HG03097 (cell line): ENCODE results near the gene ILDR1.
"Not testable (repeated sequence)": the region's sequence is repeated elsewhere in the genome, so short reads cannot be mapped to it uniquely, and the experiment has no call there.

Source experiments
- ATAC-seq: cut with Tn5 transposase; IDR thresholded peaks from one replicate; pipeline ENCODE4 v1.9.1; 2021; ENCODE audit not compliant: unreplicated experiment, low FRiP score

ILDR1 gene

DNA sequence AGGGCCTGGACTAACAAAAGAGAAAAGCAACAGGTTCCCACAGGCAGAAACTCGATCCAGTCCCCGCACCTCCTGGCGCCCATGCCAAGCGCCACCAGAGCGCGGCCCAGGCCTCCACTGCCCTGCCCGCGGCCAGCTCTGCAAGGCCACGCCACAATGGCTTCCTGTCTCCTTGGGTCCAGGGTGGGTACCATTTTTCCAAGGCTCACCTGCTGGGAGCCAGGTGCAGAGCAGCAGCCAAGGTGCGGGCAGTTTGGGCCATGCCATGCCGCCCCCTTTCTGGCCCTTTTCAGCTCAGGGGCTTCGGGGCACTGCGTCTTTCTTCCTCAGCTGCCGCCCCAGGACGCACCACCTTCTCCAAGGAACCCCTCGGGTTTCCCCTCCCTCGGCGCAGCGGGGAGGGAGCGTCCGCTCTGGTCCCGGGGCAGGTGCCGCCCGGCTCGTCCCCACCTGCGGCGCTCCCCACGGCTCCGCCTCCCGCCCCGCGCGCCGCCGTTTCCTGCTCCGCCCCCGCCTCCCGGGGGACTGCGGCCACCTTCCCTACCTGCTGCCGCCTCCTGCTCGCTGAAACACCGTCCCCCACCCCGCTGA, at the start of gene ILDR1:
Gene ILDR1, minus strand, starts transcription at position 437 of the 591 bp plus-strand sequence. Its CDS starts 170 bp downstream, at position 267.
- ATAC-seq, result peak; percentile 44

DNA sequence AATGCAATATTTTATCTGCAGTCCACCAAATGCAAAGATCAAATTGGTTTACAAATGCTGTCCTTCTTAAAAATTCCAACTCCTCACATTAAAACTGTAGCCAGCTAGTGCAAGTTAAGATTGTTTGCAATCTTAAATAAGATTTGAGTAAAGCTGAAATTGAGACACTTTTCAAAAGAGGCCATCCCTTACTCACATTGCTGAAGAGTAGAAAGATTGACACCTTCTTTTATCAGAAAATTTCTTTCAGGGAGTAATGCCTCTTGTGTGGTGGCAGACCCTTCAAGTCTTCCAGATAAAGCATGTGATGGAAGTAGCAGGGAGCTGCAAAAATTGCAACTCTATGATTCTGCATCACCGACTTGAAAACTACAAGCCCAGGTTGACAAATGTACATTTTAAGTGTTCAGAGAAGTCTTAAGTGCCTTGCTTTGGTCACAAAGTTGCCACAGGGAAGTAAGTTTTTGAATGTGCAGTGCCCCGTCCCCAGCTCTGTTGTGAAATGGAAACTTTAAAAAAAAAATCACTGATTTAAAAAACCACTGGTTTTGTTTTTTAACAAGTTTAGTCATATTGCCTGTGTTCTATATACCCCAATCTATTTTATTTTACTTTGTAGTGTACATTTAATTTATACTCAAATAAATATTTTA, 45.7 kb upstream of the ILDR1 start:
- ATAC-seq, result no peak

GRCh38 chr3:122067214-122067550, 45.1 kb upstream of the ILDR1 start:
- ATAC-seq, result no peak

DNA sequence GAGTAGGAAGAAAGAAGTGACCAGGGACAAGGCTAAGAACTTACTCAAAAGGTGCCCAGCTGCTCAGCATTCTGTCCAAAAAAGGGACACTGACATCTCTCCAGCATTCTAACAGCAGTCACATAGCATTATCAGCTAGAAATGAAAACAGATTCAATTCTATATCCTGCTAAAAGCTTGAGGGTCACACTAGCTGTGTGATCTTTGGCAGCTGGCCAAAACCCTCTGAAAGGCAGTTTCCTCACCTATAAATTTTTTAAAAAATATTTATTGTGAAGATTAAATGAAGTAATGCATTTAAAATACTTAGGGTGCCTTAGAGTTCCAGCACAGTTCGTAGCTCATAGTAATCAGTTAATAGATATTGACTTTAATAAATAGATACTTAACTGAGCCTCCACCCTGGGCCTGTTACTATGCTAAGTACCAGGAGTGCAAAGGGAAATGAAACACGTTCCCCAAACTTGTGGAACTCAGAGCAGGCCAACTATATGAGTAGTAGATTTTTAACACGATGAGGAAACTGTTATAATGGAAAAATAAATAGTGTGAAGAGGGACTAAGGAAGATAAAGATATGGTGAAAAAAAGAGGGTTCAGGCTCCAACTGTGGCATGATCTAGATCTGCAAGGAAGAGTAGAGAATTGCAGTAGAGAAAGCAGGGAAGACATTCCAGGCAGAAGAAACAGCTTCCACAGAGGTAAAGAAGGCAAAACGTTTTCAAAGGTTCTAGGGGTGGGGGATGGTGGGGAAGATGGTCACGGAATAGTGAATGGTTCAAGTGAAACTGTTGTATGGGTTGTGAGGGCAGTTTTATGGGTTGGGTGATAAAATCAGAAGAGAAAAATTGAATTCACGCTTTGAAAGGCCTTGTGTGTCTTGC, 44.5 kb upstream of the ILDR1 start:
- no peak for ATAC-seq

DNA sequence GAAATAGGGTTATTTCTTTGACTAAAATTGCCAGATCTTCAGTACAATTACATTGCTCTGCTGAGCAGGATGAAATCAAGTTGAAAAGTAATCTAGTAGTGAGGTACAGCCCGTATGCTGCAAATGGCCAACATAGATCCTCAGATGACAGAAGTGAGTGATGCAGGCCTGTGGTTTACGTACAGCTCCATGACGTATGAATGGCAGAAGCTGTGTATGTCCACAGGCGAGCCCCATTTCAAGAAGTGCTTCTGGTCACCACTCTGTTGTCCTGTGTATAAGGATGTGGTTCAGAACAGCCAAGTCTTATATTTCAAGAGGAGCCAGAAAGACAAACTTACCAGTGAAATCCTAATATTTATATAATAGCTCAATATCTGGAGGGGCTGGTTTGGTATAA, 42.3 kb upstream of the ILDR1 start:
- no peak for ATAC-seq

DNA sequence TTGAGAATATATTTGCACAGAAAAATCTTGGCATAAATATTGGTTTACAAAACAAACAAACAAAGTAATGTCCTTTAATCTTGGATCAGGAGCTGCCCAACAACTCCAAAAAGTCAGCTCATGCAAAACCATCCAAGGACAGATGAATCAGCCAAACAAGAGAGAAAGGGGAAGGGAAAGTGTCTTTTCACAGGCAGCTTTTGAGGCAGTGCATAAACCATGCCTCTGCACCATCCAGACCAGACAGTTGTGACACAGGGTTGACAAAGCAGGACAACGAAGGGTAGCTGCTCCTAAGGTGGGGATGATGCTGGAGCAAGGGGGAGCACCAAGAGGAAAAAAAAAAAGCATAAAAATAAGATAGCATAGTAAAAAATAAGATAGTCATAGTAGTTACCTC, 41.9 kb upstream of the ILDR1 start:
- ATAC-seq, result no peak

- ATAC-seq, result no peak
Observed at GRCh38 chr3:122060040-122060698, 38.1 kb upstream of the ILDR1 start.

DNA sequence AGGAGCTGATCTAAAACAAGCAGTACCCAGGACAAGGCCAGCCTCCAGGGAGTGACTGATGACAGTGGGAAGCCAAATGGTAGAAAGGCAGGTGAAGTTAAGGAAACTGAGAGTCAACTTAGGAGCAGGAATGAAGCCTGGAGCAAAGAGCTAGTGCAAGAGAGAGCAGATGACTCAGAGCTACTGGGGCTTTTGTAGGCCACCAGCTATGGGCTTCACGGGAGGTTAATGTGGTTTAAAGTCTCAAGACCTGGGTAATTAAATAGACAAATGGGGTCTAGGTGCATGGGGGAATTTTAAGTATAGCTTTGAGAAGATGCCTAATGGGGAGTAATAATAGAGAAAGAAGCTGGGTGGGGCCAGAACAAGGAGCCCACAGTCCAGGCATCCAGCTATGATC, 36.2 kb upstream of the ILDR1 start:
- no peak for ATAC-seq

GRCh38 chr3:122057671-122058070, 35.6 kb upstream of the ILDR1 start:
- ATAC-seq, result no peak

DNA sequence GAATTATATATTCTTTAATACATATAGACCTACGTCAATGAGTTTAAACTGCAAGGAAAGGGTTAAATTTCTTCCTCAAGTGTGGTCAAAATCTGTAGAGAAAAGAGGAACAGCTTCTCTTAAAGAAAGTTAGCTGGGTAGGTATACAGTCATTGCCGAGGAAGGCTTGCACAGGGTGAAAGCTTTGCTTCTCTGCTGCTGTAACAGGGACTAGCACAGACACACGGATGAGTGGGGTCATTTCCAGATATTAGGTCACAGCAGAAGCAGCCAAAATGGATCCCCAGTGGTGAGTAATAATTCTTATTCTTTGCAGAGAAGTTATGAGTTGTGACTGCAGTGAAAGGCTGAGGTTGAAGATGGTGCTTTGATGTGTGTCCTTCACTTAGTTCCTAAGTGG, 33.2 kb upstream of the ILDR1 start, which contains the start of gene CD86:
Gene CD86, plus strand, starts transcription at position 148 of the 400 bp plus-strand sequence. Its CDS starts 128 bp downstream, at position 276.
- peak; percentile 78 for ATAC-seq

GRCh38 chr3:122052968-122053367, 30.9 kb upstream of the ILDR1 start:
- ATAC-seq, result no peak

- not testable (repeated sequence) for ATAC-seq
Observed at GRCh38 chr3:122047773-122048172, 25.7 kb upstream of the ILDR1 start.

GRCh38 chr3:122047296-122047695, 25.2 kb upstream of the ILDR1 start:
- ATAC-seq, result not testable (repeated sequence)

DNA sequence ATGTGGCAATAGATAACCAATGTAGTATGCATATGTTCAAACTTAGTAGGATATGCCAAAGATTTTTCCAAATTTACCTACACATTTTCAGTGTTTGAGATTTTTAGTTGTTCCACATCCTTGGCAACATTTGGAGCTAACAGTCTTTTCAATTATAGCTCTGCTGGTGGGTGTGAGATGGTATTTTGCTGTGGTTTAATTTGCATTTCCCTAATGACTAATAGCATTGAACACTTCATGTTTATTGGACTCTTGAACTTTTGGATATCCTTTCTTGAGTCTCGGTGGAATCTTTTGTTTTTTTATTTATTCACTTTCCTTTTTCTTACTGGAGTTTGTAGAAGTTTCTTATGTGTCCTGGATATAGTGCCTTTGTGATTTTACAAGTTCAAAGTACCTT, 11.0 kb upstream of the ILDR1 start:
- ATAC-seq, result no peak

DNA sequence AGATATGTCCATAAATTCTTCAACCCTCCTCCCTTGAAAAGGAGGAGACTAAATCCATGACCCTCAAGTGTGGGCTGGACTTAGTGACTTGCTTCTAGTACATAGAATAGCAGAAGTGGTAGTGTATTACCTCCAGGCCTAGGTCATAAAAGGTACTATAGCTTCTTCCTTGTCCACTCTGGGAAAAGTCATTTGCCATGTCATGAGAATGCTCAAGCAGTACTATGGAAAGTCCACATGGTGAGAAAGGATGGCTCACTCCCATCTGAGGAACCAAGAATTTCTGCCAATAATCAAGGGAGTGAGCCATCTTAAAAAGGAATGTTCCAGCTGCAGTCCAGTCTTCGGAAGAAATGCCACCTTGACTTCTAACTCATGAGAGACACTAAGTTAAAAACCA, 10.5 kb upstream of the ILDR1 start:
- no peak for ATAC-seq

- ATAC-seq, result peak; percentile 42
Observed at GRCh38 chr3:122031123-122031468, 9.0 kb upstream of the ILDR1 start.

- ATAC-seq, result peak; percentile 52
Observed at GRCh38 chr3:122030381-122031122, 8.5 kb upstream of the ILDR1 start.

DNA sequence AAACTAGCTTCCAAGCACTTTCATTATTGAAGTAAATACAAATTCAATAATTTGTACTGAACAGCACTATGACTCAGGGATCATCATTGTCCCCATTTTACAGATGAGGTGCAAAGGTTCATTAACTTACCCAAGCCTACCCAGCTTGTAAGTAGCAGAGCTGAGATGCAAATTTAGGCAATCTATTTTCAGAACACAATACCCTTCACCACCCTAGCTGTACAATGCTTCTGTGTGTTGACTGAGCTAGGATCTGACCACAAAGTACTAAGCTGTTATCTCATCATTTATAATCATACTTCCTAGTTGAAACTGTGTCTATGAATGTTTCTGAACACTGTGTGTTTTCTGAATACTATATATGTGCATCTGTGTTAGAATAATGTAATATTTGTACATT, 3.2 kb upstream of the ILDR1 start:
- ATAC-seq, result peak; percentile 47

- ATAC-seq, result no peak
Observed at GRCh38 chr3:122024800-122025199, 2.8 kb upstream of the ILDR1 start.

DNA sequence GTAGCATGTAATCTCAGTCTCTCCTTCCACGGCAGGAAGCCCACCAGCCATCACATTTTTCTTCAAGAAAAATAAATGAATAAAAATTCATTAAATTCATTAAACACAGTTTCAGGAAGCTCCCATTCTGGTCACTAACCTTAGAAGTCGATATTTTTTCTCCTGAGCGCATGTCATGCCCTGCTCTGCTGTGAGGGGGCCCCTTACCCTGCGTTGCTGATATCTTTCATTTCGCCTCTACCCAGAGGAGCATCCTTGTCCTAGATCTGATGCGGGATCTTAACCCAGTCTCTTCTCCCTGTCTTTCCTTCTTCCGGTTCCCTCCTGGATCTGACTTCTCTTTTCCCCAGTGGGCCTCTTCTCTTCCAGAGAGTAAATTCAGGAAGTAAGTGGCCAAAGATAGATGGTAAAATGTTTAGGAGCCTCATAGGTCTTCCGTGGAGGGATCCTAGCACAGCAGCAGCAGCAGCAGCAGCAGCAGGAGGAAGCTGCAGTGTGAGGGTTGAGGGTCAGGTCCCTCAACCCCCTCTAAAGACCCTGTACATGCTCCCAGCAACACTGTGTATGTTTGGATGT, 1.4 kb upstream of the ILDR1 start:
- ATAC-seq, result no peak
